Activated CD8-positive, alpha-beta memory T cell treated with anti-CD3 and anti-CD28 coated beads, Interleukin-2, amount 50 U/mL, for 1 hour (primary cell): ENCODE measurements around the gene PILRA.
"Not testable (repeated sequence)": the region's sequence is repeated elsewhere in the genome, so short reads cannot be mapped to it uniquely, and the experiment has no call there.

Source experiments
- DNase-seq: peaks from one replicate; pipeline ENCODE4 v3.0.0-alpha.2; 2020; ENCODE audit errors: extremely low read depth

The PILRA gene

DNA sequence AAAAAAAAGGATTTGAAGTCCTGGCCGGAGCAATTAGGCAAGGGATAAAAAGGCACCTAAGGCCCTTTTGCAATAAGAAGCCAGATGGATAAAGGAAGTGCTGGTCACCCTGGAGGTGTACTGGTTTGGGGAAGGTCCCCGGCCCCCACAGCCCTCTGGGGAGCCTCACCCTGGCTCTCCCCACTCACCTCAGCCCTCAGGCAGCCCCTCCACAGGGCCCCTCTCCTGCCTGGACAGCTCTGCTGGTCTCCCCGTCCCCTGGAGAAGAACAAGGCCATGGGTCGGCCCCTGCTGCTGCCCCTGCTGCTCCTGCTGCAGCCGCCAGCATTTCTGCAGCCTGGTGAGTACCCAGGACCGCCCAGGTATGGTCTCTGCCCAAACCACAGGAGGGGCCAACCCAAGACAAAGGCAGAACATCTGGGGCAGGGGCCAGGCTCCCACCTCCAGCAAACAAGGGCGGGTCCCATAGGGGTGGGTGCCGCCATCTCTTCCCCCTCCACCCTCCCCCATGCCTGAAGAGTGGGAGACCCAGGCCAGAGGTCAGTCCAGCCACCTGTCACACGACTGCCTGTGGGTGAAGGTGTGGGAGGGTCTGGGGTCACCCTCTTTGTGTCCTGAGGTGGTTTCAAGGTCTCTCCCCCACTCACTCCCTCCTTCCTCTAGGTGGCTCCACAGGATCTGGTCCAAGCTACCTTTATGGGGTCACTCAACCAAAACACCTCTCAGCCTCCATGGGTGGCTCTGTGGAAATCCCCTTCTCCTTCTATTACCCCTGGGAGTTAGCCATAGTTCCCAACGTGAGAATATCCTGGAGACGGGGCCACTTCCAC, 15.0 kb upstream of the PILRA start, which contains the start of gene PILRB:
Gene PILRB, plus strand, starts transcription at position 91 of the 830 bp plus-strand sequence. Its CDS starts 186 bp downstream, at position 277.
- no peak for DNase-seq

DNA sequence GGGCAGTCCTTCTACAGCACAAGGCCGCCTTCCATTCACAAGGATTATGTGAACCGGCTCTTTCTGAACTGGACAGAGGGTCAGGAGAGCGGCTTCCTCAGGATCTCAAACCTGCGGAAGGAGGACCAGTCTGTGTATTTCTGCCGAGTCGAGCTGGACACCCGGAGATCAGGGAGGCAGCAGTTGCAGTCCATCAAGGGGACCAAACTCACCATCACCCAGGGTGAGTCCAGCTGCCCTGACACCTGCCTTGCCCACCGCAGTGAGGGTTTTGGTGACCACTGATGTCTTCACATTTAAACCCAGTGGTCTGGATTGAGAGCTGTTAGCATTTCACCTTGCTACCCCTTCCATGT, 14.5 kb upstream of the PILRA start:
- DNase-seq: no peak

DNA sequence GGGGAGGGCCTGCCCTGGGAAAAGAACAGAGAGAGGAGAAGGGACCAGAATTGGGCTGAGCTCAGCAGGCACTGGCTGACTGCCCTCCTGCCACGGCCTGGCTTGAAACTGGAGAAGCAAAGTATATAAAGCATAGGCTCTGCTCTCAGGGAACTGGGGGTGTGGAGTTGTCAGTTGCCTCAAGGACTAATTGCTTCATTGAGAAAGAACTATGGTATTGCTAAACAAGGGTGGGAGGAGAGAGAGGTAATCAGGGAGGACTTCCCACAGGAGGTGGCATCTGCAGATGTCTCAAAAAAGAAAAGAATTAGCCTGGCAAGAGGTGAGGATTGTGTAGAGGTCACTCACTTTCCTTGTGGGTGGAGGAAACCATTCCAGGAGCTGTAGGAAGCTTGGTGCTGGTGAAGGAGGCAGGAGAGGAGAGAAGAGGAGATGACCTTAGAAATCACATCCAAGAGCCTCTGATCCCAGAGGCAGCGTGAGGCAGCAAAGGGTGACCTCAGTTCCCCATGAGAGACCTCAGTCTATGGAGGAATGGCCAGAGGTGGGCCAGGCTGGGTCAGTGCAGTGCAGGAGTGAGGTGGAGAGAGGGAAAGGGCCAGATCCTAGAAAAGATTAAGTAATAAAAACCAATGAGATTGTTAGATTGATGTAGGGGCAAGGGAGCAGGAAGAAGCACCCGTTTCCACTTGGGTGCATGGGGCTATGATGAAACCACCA, 13.0 kb upstream of the PILRA start:
- DNase-seq: no peak

DNA sequence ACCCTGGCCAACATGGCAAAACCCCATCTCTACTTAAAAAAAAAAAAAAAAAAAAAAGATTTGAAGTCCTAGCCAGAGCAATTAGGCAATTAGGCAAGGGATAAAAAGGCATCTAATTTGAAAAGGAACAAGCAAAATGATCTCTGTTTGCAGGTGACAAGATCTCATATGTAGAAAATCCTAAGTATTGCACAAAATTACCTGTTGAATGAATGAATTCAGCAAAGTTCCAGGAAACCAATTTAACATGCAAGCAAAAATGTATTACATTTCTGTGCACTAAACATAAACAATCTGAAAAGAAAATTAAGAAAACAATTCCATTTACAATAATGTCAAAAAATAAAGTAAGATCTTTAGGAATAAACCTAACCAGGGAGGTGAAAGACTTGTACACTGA, 10.2 kb upstream of the PILRA start:
- no peak for DNase-seq

DNA sequence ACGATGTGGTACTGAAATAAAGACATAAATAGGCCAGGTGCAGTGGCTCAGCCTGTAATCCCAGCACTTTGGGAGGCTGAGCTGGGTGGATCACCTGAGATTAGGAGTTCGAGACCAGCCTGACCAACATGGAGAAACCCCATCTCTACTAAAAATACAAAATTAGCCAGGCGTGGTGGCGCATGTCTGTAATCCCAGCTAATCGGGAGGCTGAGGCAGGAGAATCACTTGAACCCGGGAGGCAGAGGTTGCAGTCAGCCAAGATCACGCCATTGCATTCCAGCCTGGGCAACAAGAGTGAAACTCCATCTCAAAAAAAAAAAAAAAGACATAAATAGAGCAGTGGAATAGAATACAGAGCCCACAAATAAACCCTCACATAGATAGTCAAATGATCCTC, 9.5 kb upstream of the PILRA start:
- not testable (repeated sequence) for DNase-seq

DNA sequence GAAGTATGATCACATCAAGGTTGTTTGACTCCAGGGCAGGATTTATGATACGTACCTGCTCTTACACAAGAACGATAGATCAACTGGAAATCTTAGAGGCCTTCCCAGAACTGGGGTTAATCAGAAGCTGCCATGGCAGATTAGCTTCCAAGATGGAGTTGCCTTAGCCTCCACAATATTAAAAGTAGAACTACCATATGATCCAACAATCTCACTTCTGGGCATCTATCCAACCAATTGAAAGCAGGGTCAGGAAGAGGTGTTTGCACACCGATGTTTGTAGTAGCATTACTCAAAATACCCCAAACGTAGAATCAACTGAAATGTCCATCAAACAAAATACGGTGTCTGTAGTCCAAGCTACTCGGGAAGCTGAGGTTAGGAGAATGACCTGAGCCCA, 8.8 kb upstream of the PILRA start:
- DNase-seq: no peak

DNA sequence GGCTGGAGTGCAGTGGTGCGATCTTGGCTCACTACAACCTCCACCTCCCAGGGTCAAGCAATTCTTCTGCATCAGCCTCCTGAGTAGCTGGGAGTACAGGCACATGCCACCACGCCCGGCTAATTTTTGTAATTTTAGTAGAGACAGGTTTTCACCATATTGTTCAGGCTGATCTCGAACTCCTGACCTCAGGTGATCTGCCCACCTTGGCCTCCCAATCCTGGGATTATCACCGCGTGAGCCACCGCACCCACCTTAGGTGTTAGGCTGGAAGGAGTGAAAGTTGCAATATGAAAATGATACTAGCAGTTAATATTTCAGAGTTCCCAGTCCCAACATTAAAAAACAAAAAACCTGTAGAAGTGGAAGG, 7.3 kb upstream of the PILRA start:
- not testable (repeated sequence) for DNase-seq

DNA sequence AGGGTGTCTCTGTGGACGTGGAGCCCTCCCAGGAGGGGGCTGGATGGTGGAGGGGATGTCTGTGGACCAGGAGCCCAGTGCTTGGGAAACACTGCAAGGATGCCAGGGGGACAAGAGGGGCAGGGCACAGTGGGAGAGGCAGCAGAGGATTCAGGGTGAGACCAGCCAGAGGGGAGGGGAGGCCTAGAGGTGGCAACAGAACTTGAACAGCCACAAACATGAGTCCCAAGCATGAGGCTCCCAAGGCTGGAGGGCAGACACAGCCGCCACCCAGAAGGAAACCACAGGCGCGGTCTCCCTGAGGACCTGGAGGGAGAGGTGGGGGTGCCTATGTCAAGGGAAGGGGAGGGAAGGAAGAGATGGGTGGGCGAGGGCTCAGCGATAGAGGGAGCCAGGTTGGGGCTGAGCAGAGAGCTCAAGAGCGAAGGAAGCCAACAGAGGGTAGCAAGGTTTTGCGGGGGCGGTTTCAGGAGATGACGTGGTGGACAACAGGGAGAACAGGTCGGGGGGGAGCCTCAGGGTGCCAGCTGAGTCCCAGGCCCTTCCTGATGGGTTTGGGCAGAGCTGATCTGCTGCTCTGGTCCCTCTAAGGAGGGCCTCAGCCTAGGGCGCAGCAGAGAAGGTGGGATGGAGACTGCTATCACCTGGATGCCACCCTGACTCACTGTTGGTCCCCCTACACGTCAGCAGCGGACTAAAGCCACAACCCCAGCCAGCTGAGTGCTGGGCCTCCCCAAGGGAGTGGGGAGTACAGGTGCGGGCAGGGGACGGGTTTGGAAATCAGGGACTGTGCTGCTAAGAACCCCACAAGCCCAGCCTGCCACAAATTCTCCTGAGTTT, 6.7 kb upstream of the PILRA start:
- no peak for DNase-seq

DNA sequence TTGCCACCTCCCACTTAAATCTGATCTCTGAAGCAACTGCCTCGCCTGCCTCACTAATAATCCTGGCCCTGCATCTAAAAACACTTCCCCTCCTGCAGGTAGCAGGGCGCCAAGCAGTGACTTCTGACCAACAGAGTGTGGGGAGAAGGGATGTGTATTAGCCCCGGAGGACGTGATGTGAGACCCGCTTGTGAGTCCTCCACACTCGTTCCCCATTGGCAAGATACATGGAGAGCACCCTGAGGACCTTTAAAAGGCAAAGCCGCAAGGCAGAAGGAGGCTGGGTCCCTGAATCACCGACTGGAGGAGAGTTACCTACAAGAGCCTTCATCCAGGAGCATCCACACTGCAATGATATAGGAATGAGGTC, 6.1 kb upstream of the PILRA start:
- DNase-seq: no peak

DNA sequence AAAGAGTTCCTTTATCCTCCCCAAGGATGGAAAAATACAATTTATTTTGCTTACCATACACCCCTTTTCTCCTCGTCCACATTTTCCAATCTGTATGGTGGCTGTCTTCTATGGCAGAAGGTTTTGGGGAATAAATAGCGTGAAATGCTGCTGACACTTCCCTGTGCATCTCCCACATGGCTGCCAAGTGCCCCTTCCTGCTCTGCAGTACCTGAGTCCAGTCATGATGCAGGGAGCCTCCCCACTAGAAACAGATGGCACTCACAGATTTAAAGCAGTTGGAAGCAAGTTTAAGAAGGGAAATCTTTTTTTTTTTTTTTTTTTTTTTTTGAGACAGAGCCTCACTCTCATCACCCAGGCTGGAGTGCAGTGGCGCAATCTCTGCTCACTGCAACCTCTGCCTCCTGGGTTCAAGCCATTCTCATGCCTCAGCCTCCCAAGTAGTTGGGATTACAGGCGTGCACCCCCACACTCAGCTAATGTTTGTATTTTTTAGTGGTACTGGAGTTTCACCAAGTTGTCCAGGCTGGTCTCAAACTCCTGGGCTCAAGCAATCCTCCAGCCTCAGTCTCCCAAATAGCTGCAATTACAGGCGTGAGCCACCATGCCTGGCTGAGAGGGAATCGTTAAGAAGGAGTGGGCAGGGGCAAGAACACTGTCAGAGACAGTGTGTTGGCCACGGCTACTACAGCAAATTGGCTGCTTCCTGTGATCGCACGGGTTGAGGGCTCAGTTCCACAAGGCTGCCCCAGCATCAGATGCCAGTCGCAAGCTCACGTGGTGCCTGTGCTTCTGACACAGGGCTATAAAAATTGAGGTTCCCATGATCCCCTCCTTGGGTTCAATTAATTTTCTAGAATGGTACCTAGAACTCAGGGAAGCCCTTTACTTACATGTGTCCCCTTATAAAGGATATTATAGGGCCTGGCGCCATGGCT, 5.3 kb upstream of the PILRA start:
- DNase-seq: no peak

DNA sequence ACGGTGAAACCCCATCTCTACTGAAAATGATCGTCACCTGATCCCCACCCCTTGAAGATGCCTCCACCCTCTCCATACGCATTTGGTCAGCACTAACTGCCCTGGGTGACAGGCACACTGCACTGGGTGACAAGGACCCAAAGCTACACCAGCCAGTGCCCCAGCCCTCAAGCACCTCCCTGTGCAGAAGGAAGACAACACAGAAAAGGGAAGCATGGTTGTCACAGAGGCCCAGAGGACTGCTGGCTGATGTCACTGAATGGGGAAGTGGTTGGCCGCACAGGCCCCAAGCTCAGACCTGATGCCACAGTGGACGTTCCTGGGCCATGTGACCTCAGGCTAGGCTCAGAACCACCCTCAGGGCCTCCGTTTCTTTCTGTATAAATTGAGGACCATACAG, 4.2 kb upstream of the PILRA start:
- DNase-seq: no peak

DNA sequence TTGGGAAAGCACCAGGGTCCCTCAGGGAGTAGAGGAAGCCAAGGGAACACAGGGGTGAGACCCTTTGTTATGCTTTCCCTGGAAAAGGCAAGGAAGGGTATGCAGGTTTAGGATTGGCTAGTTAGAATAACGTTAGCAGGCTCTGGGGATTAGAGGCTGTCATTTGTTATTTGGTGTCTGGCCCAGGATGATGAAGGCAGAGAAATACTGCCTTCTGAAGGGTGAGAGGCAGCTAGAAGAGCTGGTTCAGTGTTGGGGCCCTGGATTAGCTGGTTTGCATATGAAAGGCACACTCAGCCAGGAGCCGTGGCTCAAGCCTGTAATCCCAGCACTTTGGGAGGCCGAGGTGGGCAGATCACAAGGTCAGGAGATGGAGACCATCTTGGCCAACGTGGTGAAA, 3.0 kb upstream of the PILRA start:
- DNase-seq: no peak

DNA sequence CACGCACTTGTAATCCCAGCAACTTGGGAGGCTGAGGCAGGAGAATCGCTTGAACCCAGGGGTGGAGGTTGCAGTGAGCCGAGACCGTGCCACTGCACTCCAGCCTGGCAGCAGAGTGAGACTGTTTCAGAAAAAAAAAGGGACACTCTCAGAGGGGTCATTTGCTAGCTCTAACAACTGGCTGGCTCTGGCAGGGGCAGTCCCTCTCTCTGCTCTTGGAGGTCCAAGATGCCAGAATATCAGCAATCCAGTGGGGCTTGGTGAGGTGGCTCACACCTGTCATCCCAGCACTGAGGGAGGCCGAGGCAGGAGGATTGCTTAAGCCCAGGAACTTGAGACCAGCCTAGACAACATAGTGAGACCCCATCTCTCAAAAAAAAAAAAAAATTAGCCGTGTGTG, 2.5 kb upstream of the PILRA start:
- no peak for DNase-seq

DNA sequence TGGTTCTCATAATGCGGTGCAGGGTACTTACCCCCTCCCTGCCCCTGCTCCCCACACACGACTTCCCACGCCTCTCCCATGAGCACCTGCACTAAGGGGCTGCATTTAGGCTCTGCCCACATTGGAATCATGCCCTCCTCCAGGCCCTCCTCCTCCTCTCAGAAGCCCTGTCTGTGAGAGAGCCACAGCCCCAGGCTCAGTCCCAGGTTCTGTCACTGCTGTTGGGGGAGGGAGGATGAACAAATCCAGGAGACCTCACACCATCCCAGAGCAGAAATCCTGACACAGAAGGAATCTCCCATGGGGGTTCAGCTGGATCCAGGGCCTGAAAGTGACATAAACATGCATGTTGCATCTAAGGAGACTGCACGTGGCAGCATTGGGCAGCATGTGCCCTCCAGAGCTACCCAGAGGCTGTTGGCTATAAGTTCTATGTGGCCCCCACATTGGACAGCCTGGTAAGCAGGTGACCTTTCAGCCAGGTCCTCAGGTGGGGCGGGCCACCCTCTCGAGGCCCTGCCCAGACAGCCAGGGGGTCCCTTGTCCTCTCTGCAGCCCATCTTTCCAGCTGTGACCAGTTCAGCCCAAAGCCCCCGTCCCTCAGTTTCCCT, 1.6 kb upstream of the PILRA start:
- DNase-seq: no peak

DNA sequence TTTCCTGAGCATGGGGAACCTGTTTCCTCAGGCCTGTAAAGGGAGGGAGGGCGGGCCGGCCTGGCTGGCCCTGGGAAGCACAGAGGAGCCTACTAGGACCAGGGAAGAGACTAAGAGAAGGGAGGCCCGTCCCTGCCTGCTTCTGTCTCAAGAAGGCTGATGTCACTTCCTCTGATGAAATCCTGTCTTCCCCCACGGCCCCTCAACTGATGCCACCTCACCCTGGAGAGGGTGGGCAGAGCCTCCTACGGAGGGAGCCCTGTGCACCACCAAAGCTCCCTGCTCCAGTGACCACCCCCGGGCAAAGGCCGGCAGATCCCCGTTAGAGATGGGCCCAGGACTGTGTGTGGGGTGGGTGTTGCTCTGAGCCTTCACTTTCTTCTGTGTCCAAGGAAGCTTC, 1.0 kb upstream of the PILRA start:
- DNase-seq: no peak

DNA sequence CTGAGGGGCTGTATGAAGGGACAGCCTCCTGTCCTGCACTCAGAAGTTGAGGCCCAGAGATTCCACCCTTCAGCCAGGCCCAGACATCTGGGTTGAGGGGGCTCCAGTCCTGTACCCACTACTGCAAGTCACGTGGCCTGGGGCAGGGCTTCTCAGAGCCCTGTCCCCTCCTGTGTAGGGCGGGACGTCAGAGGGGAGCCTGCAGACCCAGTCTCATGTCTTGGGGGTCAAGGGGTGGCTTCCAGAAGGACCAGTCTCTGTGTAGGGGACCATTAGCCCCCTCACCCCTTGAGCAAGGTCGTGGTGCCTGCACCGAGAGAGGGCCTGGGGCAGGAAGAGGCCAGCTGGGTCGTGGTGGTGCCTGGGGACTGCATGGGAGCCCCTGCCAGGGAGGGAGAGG, 593 bp upstream of the PILRA start:
- no peak for DNase-seq

DNA sequence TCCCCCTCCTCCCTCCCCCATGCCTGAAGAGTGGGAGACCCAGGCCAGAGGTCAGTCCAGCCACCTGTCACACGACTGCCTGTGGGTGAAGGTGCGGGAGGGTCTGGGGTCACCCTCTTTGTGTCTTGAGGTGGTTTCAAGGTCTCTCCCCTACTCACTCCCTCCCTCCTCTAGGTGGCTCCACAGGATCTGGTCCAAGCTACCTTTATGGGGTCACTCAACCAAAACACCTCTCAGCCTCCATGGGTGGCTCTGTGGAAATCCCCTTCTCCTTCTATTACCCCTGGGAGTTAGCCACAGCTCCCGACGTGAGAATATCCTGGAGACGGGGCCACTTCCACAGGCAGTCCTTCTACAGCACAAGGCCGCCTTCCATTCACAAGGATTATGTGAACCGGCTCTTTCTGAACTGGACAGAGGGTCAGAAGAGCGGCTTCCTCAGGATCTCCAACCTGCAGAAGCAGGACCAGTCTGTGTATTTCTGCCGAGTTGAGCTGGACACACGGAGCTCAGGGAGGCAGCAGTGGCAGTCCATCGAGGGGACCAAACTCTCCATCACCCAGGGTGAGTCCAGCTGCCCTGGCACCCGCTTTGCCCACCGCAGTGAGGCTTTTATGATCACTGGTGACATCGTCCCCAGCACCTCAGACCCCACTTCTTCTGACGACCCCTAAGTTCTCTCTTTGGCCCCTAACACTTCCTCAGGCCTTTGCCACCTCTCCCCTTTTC, 747 bp downstream of the PILRA start:
- not testable (repeated sequence) for DNase-seq

DNA sequence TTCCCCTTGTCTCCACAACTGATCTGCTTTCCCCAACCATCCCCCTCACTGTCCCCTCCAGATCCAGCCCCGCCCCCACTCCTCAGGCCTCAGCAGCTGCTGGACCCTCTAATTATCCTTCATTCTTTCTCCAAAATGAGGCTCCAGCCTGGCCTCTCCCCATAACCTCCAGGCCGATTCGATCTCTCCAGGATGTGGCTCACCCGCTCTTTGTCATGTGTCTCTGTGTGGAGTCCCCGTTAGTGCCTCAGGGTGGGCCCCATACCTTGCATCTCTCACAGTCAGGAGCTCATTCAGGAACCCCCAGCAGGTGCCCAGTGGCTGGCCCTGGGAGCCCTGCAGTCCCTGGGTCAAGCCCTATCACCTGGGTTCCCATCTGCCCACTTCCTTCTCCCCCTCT, 1.3 kb downstream of the PILRA start:
- no peak for DNase-seq

DNA sequence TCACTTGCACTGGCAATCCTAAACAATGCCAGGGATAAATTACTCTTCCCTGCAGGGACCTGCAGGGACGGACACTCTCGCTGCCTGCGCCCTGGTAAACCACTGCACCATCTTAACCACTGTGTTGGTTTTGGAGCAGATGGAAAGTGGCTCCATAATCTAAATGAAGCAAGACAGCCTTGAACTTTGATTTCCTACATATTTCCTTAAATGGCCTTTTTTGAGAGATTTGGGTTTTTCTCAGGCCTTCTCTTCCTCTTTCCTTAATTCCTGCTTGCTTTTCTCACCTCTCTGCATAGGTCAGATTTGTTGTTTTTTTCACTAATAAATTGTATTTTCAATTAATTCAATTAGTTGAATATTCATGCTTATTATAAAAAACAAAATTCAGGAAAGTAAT, 2.8 kb downstream of the PILRA start:
- DNase-seq: no peak

DNA sequence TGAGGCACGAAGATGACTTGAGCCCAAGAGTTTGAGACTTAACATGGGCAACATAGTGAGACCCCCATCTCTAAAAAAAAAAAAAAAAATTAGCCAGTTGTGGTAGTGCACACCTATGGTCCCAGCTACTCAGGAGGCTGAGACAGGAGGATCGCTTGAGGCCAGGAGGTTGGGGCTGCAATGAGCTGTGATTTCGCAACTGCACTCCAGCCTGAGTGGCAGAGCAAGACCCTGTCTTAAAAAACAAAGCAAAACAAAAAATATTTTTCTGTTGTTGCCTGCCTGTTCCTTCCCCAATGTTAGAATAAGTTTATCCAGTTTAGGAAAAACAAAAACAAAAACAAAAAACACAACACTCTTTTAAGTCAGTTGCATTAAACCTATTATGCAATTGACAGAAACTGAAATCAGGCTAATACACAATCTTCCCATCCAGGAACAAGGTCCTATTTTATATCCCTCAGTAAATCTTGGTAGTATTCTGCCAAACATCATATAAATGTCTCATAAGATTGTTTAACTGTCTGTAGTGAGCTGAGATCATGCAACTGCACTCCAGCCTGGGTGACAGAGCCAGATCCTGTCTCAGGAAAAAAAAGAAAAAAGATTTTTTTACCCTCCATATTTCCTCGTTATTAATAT, 4.9 kb downstream of the PILRA start:
- DNase-seq: no peak
